Measurements from ENCODE around the gene GATA3.

Gene GATA3

DNA sequence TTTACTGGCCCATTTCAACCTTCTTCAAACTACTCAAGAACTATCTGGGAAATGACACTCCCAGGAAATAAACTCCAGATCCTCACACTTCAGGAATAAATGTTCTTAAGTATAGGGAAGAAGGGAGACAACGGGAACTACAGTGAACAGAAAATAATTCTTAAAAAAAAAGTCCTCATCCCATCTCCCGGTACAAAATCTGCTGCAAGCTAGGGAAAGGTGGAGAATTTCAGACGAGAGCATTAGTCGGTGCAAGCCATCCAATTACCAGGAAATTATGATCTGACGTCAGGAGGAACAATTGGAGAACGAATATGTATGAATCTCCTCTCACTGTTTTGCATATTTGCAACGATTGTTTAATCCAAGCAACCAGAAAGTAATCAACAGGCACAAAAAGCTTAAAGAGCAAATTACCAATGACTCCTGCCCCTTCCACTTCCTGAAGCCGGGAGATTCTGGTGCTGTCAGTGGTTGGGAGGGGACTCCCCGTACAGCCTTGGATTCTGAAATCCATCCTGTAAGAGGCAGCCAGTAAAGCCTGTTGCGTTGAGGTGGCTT is 15.1 kb upstream of the GATA3 start:
- DNase-seq (ENCODE audit: low read depth): no peak
- TF ChIP-seq, protein P1, sequence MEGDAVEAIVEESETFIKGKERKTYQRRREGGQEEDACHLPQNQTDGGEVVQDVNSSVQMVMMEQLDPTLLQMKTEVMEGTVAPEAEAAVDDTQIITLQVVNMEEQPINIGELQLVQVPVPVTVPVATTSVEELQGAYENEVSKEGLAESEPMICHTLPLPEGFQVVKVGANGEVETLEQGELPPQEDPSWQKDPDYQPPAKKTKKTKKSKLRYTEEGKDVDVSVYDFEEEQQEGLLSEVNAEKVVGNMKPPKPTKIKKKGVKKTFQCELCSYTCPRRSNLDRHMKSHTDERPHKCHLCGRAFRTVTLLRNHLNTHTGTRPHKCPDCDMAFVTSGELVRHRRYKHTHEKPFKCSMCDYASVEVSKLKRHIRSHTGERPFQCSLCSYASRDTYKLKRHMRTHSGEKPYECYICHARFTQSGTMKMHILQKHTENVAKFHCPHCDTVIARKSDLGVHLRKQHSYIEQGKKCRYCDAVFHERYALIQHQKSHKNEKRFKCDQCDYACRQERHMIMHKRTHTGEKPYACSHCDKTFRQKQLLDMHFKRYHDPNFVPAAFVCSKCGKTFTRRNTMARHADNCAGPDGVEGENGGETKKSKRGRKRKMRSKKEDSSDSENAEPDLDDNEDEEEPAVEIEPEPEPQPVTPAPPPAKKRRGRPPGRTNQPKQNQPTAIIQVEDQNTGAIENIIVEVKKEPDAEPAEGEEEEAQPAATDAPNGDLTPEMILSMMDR (IDR thresholded peaks at IDR 0.05; ENCODE audit: control insufficient read depth, extremely low read depth, insufficient read depth): no peak
- no peak overlapping the region for H3K4me3 ChIP-seq (ENCODE audit: low read depth, low read length)

DNA sequence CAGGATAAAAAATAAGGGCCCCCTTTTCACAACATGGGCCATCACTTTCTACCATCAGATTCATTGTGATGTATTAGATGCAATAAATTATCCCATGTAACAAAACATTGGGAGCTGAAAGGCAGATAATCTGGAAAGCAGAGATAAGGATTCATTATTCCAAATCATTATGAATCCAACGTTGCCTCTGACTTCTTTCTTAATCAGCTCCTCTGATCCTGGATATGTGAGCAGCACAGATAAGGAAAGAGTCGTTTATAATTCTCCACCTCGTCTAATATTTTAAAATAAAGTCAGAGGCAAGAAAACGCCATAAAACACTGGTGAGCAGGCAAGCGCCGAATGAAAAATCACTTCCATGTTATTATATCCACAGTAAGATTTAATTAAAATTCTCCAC is 13.8 kb upstream of the GATA3 start:
- DNase-seq (ENCODE audit: low read depth): no peak
- TF ChIP-seq, protein P1 (IDR thresholded peaks at IDR 0.05; ENCODE audit: control insufficient read depth, extremely low read depth, insufficient read depth): no peak
- no peak overlapping the region for H3K4me3 ChIP-seq (ENCODE audit: low read depth, low read length)

DNA sequence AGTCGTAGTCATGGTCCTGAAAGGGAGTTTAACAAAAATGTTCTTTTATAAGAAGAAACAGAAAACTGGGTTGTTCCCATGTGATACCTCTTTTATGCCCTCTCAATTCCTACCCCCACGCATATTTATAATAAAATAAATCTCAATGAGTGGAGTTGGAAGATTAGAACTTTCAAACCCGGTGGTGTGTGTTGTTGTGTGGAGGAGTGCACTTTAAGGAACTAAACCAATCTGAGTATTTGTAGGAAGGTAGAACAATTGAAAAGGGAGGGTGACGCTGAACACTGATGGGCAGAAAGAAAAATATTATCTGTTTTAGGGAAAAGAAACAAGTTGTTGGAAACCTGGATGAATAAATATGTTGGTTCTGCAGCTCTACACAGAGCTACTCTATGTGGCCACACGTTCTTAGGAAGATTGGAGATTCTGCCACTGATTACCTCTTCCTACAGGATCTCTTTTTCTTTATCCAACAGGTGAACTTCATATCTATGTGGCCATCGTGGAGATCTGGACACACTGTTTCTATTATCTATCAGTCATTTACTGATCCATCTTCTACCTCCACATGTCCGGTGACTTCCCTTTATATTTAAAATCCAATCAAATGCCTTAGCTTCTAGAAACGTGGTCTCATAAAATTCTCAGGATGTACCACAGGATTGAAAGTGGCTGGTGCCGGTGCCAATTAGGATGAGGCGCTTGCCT is 13.1 kb upstream of the GATA3 start:
- no peak for DNase-seq (ENCODE audit: low read depth)
- no peak overlapping the region for H3K4me3 ChIP-seq (ENCODE audit: low read depth, low read length)
- TF ChIP-seq, protein P1 (IDR thresholded peaks at IDR 0.05; ENCODE audit: control insufficient read depth, extremely low read depth, insufficient read depth): no peak

DNA sequence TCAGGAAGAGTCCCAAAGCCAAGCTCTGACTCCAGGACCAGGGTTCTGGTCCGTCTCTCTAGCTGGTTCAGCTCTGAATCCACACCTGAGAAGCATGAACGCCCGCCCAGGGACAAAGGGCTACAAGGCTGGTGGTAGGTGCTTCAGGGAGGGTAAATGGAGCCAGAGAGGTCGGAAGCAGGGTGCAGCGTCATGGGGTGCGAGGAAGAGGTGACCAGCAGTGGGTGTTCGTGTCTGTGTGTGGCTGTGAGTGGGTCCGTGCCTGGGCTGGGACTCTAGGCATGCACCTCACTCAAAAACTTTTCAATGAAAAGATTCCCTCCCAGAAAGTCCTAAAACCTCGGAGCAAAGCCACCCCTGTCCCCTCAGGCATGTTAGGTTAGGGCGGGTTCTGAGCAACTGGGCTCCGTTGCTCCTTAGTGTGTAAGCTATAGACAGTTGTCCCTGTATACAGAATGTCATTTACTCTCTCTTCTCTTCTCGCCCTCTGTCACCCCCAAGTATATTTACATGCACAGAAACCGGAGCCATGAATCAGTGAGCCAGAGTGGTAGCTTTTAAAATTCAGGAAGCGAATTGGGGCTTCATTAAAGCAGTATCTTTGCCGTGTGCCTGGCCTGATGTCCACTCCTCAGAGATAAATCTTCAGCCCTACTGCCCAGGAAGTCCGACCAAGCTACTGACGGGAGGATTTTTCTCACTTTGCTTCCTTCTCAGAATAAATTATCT is 12.3 kb upstream of the GATA3 start:
- DNase-seq (ENCODE audit: low read depth): no peak
- no peak overlapping the region for H3K4me3 ChIP-seq (ENCODE audit: low read depth, low read length)
- TF ChIP-seq, protein P1 (IDR thresholded peaks at IDR 0.05; ENCODE audit: control insufficient read depth, extremely low read depth, insufficient read depth): no peak

DNA sequence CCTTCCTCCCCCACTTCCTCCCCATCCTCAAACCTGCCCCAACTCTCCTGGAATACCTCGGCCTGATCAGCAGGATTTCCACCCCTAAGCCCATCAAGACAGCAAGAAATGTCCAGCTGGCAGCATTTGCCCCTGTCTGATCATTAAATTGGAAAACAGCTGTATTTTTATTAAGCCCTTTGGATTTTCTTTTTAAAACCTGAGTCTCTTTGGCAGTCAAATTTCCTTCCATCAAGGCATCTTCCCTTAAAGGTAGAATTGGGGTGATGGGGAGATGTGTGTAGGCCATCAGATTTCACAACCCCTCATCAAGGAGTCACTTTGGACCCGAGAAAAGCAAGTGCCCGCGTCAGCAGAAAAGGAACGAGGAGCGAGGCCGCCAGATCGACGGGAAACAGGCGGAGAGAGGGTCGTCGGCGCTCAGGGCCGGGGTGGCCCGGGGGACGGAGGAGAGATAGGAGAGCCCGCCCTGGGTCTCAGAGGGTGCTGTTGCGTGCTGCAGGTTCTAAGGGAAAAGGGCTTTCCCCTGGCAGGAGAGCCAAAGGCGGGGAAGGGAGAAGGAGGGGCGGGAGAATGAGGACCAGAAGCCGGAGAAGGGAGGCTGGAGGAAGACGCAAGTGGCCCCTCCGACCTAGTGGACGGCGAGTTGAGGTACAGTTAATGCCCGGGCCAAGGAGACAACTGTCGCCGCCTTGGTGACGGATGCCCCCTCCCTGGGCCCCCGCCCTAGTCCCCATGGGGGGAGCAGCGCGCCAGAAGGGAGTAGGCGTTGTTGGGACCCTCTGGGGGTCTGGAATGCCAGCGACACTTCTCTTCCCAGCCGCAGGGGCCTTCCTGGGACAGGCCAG is 11.5 kb upstream of the GATA3 start:
- no peak for DNase-seq (ENCODE audit: low read depth)
- no peak overlapping the region for H3K4me3 ChIP-seq (ENCODE audit: low read depth, low read length)
- TF ChIP-seq, protein P1 (IDR thresholded peaks at IDR 0.05; ENCODE audit: control insufficient read depth, extremely low read depth, insufficient read depth): no peak

DNA sequence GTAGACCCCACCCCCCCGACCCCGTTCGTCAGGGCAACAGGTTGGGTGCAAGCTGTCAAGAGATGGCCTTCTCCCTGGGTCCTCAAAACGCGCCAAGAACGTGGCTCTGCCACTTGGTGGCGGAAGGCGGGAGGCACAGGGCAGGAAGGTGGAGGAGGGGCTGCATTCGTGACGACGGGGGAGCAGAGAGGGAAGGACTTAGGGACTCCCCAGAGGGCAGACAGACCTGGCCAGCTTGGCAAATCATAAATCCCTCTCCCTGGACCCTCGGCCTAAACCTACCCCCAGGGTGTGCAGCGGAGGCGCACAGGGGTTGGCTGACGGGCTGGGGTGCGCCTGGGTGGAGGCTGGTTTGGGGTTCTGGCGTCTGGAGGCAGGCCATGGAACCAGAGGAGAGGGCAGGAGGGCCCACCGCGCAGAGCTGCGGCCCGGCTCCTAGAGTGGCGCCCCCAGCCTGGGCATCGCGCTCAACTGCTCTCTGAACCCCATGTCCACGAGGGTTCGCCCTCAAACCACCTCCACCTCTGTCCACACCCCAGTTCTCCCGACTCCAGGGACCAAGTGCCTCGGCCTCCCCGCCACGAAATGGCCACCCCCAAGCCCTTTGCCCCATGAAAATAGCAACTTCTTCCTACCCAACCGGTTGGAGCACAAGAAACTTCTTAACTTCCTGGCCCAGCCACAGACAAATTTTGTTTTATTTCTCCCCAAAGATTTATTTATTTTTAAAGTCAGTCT is 10.8 kb upstream of the GATA3 start:
- H3K4me3 ChIP-seq (ENCODE audit: low read depth, low read length): no peak overlapping the region
- DNase-seq (ENCODE audit: low read depth): no peak
- TF ChIP-seq, protein P1 (IDR thresholded peaks at IDR 0.05; ENCODE audit: control insufficient read depth, extremely low read depth, insufficient read depth): no peak
